GM12864 (cell line): ENCODE results near the gene XPNPEP1.

Experiments used
- DNase-seq: peaks from one replicate; pipeline ENCODE4 v3.0.0-alpha.2; 2011; ENCODE audit warnings: low read depth
- H3K4me3 ChIP-seq: 2 replicates; pipeline ENCODE4 v1.5.1; 2011; ENCODE audit warnings: mild to moderate bottlenecking, low read depth, low read length, control low read depth
- TF ChIP-seq, protein P1 (sequence below): IDR thresholded peaks from 2 replicates; pipeline ENCODE4 v1.5.1; 2011; ENCODE audit warnings: low read depth, mild to moderate bottlenecking, moderate library complexity, low read length, control low read depth, inconsistent platforms; ENCODE audit errors: missing control alignments

The XPNPEP1 gene

DNA sequence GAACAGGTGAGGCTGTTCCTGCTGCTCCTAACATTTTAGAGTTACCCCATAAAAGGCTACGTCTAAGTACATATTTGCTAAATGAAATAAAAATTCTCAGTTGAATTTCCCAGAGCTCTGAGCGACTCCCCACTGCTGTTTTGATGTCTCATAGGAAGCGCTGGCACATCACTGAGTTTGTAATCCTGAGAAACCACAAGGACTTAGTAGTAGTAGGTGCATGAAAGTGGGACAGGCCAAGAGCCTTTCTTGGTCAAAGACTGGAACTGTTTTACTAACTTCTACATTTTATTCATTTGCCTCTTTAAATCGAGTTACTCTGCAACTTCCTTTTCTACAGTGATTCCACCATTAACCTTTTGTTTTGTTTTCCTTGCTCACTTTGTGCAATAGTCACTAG, 85.9 kb downstream of the XPNPEP1 start:
- DNase-seq = no peak
- TF ChIP-seq, protein P1, sequence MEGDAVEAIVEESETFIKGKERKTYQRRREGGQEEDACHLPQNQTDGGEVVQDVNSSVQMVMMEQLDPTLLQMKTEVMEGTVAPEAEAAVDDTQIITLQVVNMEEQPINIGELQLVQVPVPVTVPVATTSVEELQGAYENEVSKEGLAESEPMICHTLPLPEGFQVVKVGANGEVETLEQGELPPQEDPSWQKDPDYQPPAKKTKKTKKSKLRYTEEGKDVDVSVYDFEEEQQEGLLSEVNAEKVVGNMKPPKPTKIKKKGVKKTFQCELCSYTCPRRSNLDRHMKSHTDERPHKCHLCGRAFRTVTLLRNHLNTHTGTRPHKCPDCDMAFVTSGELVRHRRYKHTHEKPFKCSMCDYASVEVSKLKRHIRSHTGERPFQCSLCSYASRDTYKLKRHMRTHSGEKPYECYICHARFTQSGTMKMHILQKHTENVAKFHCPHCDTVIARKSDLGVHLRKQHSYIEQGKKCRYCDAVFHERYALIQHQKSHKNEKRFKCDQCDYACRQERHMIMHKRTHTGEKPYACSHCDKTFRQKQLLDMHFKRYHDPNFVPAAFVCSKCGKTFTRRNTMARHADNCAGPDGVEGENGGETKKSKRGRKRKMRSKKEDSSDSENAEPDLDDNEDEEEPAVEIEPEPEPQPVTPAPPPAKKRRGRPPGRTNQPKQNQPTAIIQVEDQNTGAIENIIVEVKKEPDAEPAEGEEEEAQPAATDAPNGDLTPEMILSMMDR = no peak
- H3K4me3 ChIP-seq = no peak overlapping the region

DNA sequence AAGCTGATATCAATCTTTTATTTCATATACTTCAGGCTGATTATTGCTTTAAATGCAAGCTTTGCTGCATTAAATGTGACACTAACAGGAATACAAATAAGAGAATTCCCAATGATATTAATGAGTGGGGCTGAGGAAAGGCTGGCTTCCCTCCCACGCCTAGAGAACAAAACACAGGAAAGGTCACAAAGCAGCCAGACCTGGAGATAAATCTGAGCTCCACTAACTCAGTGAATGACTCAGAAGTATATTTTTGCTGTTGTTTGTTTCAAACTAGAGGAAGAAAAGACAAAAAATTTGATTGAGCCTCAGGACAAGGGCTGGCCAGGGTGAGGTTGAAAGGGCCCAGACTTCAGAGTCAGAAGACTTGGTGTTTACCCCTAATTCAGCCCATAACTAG, 88.1 kb downstream of the XPNPEP1 start:
- TF ChIP-seq, protein P1 = no peak
- no peak for DNase-seq
- H3K4me3 ChIP-seq = no peak overlapping the region

DNA sequence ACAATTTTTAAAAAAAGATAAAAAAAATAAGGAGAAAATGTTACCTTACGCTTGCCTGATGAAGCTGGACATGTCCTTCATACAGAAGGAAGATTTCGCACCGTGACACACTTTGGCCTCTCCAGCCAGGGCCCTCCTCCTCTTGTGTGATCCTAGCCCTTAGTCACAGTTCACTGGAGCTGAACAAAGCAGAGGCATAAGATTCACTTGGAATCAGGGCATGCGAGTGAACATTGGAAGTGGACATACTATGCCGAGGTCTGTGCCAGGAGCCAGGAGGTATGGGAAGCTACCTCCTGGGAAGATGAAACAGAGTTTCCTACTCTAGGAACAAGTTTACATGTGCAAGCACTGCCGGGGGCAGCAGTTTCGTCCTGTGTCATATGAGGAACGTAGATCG, 91.5 kb downstream of the XPNPEP1 start:
- TF ChIP-seq, protein P1 = no peak
- no peak for DNase-seq
- H3K4me3 ChIP-seq = no peak overlapping the region

DNA sequence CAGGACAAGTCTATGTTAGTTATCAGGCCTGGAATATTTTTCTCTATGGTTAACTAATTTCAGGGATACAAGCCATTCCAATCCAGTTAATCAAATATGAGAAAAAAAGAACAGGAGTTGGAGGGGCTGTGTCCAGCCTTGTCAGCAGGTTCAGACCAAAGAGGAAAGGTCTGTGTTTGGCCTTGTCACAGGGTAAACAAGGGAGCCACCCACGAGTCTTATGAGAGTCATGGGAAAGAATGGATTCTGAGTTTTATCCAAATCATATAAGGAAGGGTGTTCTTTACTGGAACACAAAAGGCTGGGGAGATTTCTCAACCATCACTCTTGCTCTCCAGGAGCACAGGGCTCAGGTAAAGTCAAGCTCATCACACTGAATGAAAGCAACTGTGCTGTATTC, 99.1 kb downstream of the XPNPEP1 start:
- H3K4me3 ChIP-seq = no peak overlapping the region
- TF ChIP-seq, protein P1 = no peak
- DNase-seq = no peak

DNA sequence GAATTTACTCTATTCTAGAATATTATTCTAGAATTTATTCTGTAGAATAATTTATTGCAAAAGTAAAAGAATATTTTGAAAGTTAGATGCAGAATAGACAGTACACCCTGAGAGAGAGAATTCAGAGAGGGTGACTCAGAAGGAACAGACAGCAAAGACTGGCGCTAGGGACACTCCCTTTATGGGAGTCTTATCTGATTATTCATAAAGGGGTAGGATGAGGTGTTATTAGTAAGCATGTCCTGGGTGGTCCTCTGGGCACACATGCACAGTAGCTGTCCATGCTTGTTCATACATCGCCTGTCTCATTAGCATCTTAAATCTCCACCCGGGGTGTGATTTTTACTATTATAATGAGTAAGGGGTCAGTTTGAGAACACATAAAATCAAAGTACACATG, 100.1 kb downstream of the XPNPEP1 start:
- H3K4me3 ChIP-seq = no peak overlapping the region
- TF ChIP-seq, protein P1 = no peak
- DNase-seq = no peak

DNA sequence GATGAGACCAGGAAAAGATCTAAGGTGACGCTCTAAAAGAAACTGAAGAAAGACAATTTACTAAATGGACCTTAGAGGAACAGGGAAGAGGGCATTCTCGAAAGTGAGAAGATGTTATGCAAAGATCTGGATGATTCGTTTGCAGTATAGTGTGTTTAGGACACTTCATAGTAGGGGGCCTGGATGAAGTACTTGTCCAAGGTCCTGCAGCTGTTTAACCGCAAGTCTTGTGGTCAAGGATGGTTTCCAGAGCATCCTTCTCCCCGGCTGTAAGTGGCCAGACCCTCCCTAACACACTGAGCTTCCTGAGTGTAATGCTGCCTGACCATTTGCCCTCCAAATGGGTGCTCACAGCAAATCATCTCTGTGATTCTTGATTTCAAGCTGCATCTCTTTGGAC, 101.6 kb downstream of the XPNPEP1 start:
- no peak for DNase-seq
- TF ChIP-seq, protein P1 = no peak
- H3K4me3 ChIP-seq = no peak overlapping the region

DNA sequence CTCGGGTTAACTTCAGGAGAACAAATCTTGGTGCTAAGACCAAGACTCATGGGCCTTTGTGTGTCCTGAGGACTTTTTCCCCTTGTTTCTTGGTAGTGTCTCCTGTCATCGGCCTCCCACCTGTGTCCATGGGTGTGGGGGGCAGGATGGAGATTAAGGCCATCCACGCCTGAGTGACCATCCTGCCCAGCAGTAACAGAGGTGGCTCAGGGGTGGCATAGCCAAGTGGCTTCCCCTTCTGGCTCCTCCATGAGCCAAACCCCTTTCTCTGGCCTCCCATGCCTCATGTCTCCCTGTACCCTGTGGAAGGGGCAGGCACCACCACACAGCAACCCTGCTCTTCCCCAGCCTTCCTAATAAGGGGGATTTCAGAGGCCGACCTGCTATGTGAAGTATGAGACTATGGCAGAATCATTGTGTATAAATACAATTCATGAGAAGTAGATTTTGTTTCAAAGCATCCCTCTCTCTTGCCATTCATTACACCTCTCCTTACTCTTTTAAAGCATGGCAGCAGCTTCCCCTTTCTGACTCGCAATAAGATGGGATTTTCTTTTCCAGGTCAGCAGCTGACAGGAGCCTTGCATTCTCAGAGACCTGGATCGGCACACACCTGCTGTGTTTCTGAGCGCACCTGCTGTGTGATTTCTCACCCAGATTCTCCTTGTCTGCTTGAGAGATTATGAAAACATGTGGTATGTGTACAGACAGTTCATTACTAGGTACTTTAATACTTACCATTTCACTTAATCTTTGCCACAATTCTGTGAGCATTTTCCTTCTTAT, 102.5 kb downstream of the XPNPEP1 start:
- TF ChIP-seq, protein P1 = no peak
- no peak overlapping the region for H3K4me3 ChIP-seq
- DNase-seq = no peak
